ENCODE results near the gene STAG1.

The STAG1 gene

GRCh38 chr3:136498919-136499447 is 253.2 kb downstream of the STAG1 start:
- no peak overlapping the region for H3K9ac ChIP-seq (ENCODE audit: low read length)
- TF ChIP-seq CTCF (IDR thresholded peaks at IDR 0.05; ENCODE audit: insufficient read depth, low read length, poor library complexity, severe bottlenecking) (no peak), EZH2phosphoT487 (conservative IDR thresholded peaks at IDR 0.05; ENCODE audit: low read length) (no peak)
- H3F3A ChIP-seq (ENCODE audit: insufficient read depth) = peaks cover 4% of the 10 kb centered on the region
- H3K9me2 ChIP-seq (replicated peaks; ENCODE audit: insufficient read depth, low read length) = no peaks in the 10 kb centered on the region
- peaks cover 12% of the 10 kb centered on the region; the same call in 1 of the 2 replicates for H3K36me3 ChIP-seq (ENCODE audit: low read length)
- H3K4me2 ChIP-seq (ENCODE audit: low read depth, low read length, poor library complexity, severe bottlenecking) = no peak overlapping the region
- no peaks in the 10 kb centered on the region for H3K27me3 ChIP-seq (ENCODE audit: low read length)
- no peak overlapping the region for H3K27ac ChIP-seq (ENCODE audit: low read depth, low read length)
- no peaks in the 10 kb centered on the region for H3K79me2 ChIP-seq (ENCODE audit: insufficient read depth, low read length)
- H3K9me3 ChIP-seq (ENCODE audit: insufficient read depth, low read length) = no peaks in the 10 kb centered on the region
- no peak overlapping the region for H2AFZ ChIP-seq (ENCODE audit: low read depth, low read length, severe bottlenecking)
- no peaks in the 10 kb centered on the region for H4K20me1 ChIP-seq (ENCODE audit: low read depth, low read length)
- H3K4me3 ChIP-seq (ENCODE audit: insufficient read depth, low read length, poor library complexity, severe bottlenecking) = no peak overlapping the region

- TF ChIP-seq EZH2phosphoT487 (conservative IDR thresholded peaks at IDR 0.05; ENCODE audit: low read length) (no peak), CTCF (IDR thresholded peaks at IDR 0.05; ENCODE audit: insufficient read depth, low read length, poor library complexity, severe bottlenecking) (no peak)
- H2AFZ ChIP-seq (ENCODE audit: low read depth, low read length, severe bottlenecking) = no peak overlapping the region
- no peak overlapping the region for H3K9ac ChIP-seq (ENCODE audit: low read length)
- H3K4me2 ChIP-seq (ENCODE audit: low read depth, low read length, poor library complexity, severe bottlenecking) = no peak overlapping the region
- peaks cover 4% of the 10 kb centered on the region; the same call in 1 of the 2 replicates for H3F3A ChIP-seq (ENCODE audit: insufficient read depth)
- H3K27ac ChIP-seq (ENCODE audit: low read depth, low read length) = no peak overlapping the region
- H3K79me2 ChIP-seq (ENCODE audit: insufficient read depth, low read length) = no peaks in the 10 kb centered on the region
- H3K9me3 ChIP-seq (ENCODE audit: insufficient read depth, low read length) = no peaks in the 10 kb centered on the region
- H3K36me3 ChIP-seq (ENCODE audit: low read length) = peaks cover 16% of the 10 kb centered on the region; the same call in 1 of the 2 replicates
- H3K27me3 ChIP-seq (ENCODE audit: low read length) = no peaks in the 10 kb centered on the region
- H3K9me2 ChIP-seq (replicated peaks; ENCODE audit: insufficient read depth, low read length) = no peaks in the 10 kb centered on the region
- H4K20me1 ChIP-seq (ENCODE audit: low read depth, low read length) = no peaks in the 10 kb centered on the region
- no peak overlapping the region for H3K4me3 ChIP-seq (ENCODE audit: insufficient read depth, low read length, poor library complexity, severe bottlenecking)
These were observed 257.0 kb downstream of the STAG1 start for GRCh38 chr3:136495213-136495612.

- TF ChIP-seq CTCF (IDR thresholded peaks at IDR 0.05; ENCODE audit: insufficient read depth, low read length, poor library complexity, severe bottlenecking) (no peak), EZH2phosphoT487 (conservative IDR thresholded peaks at IDR 0.05; ENCODE audit: low read length) (no peak)
- Histone ChIP-seq H4K20me1 (ENCODE audit: low read depth, low read length) (no peaks in the 10 kb centered on the region), H3K27ac (ENCODE audit: low read depth, low read length) (no peak overlapping the region), H3K79me2 (ENCODE audit: insufficient read depth, low read length) (no peaks in the 10 kb centered on the region), H3K4me2 (ENCODE audit: low read depth, low read length, poor library complexity, severe bottlenecking) (no peak overlapping the region), H3K9ac (ENCODE audit: low read length) (no peak overlapping the region), H3F3A (ENCODE audit: insufficient read depth) (no peaks in the 10 kb centered on the region), H2AFZ (ENCODE audit: low read depth, low read length, severe bottlenecking) (no peak overlapping the region), H3K9me3 (ENCODE audit: insufficient read depth, low read length) (no peaks in the 10 kb centered on the region), H3K36me3 (ENCODE audit: low read length) (peaks cover 18% of the 10 kb centered on the region; the same call in 1 of the 2 replicates), H3K9me2 (replicated peaks; ENCODE audit: insufficient read depth, low read length) (no peaks in the 10 kb centered on the region), H3K4me3 (ENCODE audit: insufficient read depth, low read length, poor library complexity, severe bottlenecking) (no peak overlapping the region), H3K27me3 (ENCODE audit: low read length) (no peaks in the 10 kb centered on the region)
These were observed 261.4 kb downstream of the STAG1 start for GRCh38 chr3:136490646-136491405.

All from SU-DHL-6 (cell line).